Activated naive CD4-positive, alpha-beta T cell treated with anti-CD3 and anti-CD28 coated beads, Interleukin-2, amount 10 ng/mL, durations not matched to agents 7 days and 5 days (primary cell): ENCODE data around the gene CTH.
"Not testable (repeated sequence)": the region's sequence is repeated elsewhere in the genome, so short reads cannot be mapped to it uniquely, and the experiment has no call there.

ENCODE experiments used
- CTCF ChIA-PET: fragments of 350-600 bp; sonication (Branson Sonifier 250); formaldehyde crosslinking; loops from one replicate; lab custom pipeline; 2021; ENCODE audit warnings: antibody characterized with exemption; lab: Charles Lee
- DNase-seq: peaks from one replicate; pipeline ENCODE4 v3.0.0-alpha.2; 2020
- H3K27ac Mint-ChIP-seq: one replicate; pipeline ENCODE4 v1.8.0; 2021; ENCODE audit warnings: mild to moderate bottlenecking, moderate library complexity, mixed read lengths
- H3K27me3 Mint-ChIP-seq: one replicate; pipeline ENCODE4 v1.8.0; 2021; ENCODE audit warnings: mild to moderate bottlenecking, mixed read lengths
- H3K36me3 Mint-ChIP-seq: one replicate; pipeline ENCODE4 v1.8.0; 2021; ENCODE audit warnings: mixed read lengths
- H3K4me1 Mint-ChIP-seq: one replicate; pipeline ENCODE4 v1.8.0; 2021; ENCODE audit warnings: mixed read lengths
- H3K4me3 Mint-ChIP-seq: one replicate; pipeline ENCODE4 v1.8.0; 2021; ENCODE audit warnings: mild to moderate bottlenecking, moderate library complexity, mixed read lengths
- H3K9me3 Mint-ChIP-seq: one replicate; pipeline ENCODE4 v1.8.0; 2021; ENCODE audit warnings: mixed read lengths

The CTH gene

GRCh38 chr1:70387507-70387906 is 23.6 kb upstream of the CTH start:
- Mint-ChIP-seq H3K36me3 (no peaks in the 10 kb centered on the region), H3K9me3 (no peaks in the 10 kb centered on the region), H3K4me3 (no peak overlapping the region), H3K4me1 (no peaks in the 10 kb centered on the region), H3K27ac (no peak overlapping the region), H3K27me3 (peaks cover 5% of the 10 kb centered on the region)
- DNase-seq, result no peak
- CTCF ChIA-PET, result no interaction called here

- CTCF ChIA-PET, result no interaction called here
- Mint-ChIP-seq H3K27ac (no peak overlapping the region), H3K4me3 (no peak overlapping the region), H3K4me1 (no peaks in the 10 kb centered on the region), H3K36me3 (no peaks in the 10 kb centered on the region), H3K27me3 (peaks cover 9% of the 10 kb centered on the region), H3K9me3 (no peaks in the 10 kb centered on the region)
- DNase-seq, result no peak
Observed at GRCh38 chr1:70392626-70393025, 18.4 kb upstream of the CTH start.

GRCh38 chr1:70396607-70397006 is 14.5 kb upstream of the CTH start:
- Mint-ChIP-seq H3K9me3 (no peaks in the 10 kb centered on the region), H3K4me1 (no peaks in the 10 kb centered on the region), H3K27ac (no peak overlapping the region), H3K27me3 (peaks cover 4% of the 10 kb centered on the region), H3K4me3 (no peak overlapping the region), H3K36me3 (no peaks in the 10 kb centered on the region)
- DNase-seq, result no peak
- CTCF ChIA-PET, result no interaction called here

- H3K4me1 Mint-ChIP-seq, result no peaks in the 10 kb centered on the region
- H3K36me3 Mint-ChIP-seq, result no peaks in the 10 kb centered on the region
- no peak for DNase-seq
- H3K4me3 Mint-ChIP-seq, result no peak overlapping the region
- H3K9me3 Mint-ChIP-seq, result no peaks in the 10 kb centered on the region
- peak overlapping the region; percentile 60 for H3K27ac Mint-ChIP-seq
- CTCF ChIA-PET, result no interaction called here
- peaks cover 4% of the 10 kb centered on the region for H3K27me3 Mint-ChIP-seq
Observed at GRCh38 chr1:70397013-70397412, 14.1 kb upstream of the CTH start.

GRCh38 chr1:70400335-70400734 is 10.7 kb upstream of the CTH start:
- CTCF ChIA-PET, result no interaction called here
- H3K27ac Mint-ChIP-seq, result no peak overlapping the region
- no peaks in the 10 kb centered on the region for H3K4me1 Mint-ChIP-seq
- H3K9me3 Mint-ChIP-seq, result no peaks in the 10 kb centered on the region
- peaks cover 16% of the 10 kb centered on the region for H3K27me3 Mint-ChIP-seq
- no peaks in the 10 kb centered on the region for H3K36me3 Mint-ChIP-seq
- no peak for DNase-seq
- H3K4me3 Mint-ChIP-seq, result no peak overlapping the region

- DNase-seq, result no peak
- Mint-ChIP-seq H3K27ac (no peak overlapping the region), H3K9me3 (no peaks in the 10 kb centered on the region), H3K4me1 (no peaks in the 10 kb centered on the region), H3K27me3 (peaks cover 16% of the 10 kb centered on the region), H3K4me3 (no peak overlapping the region), H3K36me3 (no peaks in the 10 kb centered on the region)
- CTCF ChIA-PET, result interaction anchor here (1.4 kb wide), 1 partner anchor 10 kb away, joined by 5 read pairs; no protein-coding TSS in a partner anchor
Observed at GRCh38 chr1:70401974-70402373, 9.1 kb upstream of the CTH start.

GRCh38 chr1:70403759-70404158 is 7.3 kb upstream of the CTH start:
- Mint-ChIP-seq H3K27me3 (peaks cover 16% of the 10 kb centered on the region), H3K4me3 (no peak overlapping the region), H3K36me3 (no peaks in the 10 kb centered on the region), H3K27ac (no peak overlapping the region), H3K9me3 (no peaks in the 10 kb centered on the region), H3K4me1 (no peaks in the 10 kb centered on the region)
- no peak for DNase-seq
- CTCF ChIA-PET, result interaction anchor here (1.4 kb wide), 1 partner anchor 8 kb away, joined by 5 read pairs; no protein-coding TSS in a partner anchor

- no peak overlapping the region for H3K4me3 Mint-ChIP-seq
- H3K27ac Mint-ChIP-seq, result no peak overlapping the region
- DNase-seq, result no peak
- CTCF ChIA-PET, result interaction anchor here (0.6 kb wide), 1 partner anchor 595 kb away, joined by 4 read pairs; no protein-coding TSS in a partner anchor
- peaks cover 18% of the 10 kb centered on the region for H3K27me3 Mint-ChIP-seq
- H3K36me3 Mint-ChIP-seq, result no peaks in the 10 kb centered on the region
- H3K4me1 Mint-ChIP-seq, result peaks cover 7% of the 10 kb centered on the region
- H3K9me3 Mint-ChIP-seq, result no peaks in the 10 kb centered on the region
Observed at GRCh38 chr1:70405780-70406416, 5.2 kb upstream of the CTH start.

GRCh38 chr1:70409136-70409535 is 1.9 kb upstream of the CTH start:
- H3K9me3 Mint-ChIP-seq, result no peaks in the 10 kb centered on the region
- H3K27ac Mint-ChIP-seq, result no peak overlapping the region
- H3K4me3 Mint-ChIP-seq, result no peak overlapping the region
- CTCF ChIA-PET, result interaction anchor here (0.6 kb wide), 1 partner anchor 73 kb away, joined by 3 read pairs; no protein-coding TSS in a partner anchor
- peaks cover 19% of the 10 kb centered on the region for H3K27me3 Mint-ChIP-seq
- no peak for DNase-seq
- H3K4me1 Mint-ChIP-seq, result peaks cover 15% of the 10 kb centered on the region
- no peaks in the 10 kb centered on the region for H3K36me3 Mint-ChIP-seq

- no peaks in the 10 kb centered on the region for H3K36me3 Mint-ChIP-seq
- peaks cover 11% of the 10 kb centered on the region for H3K27me3 Mint-ChIP-seq
- H3K9me3 Mint-ChIP-seq, result no peaks in the 10 kb centered on the region
- H3K4me1 Mint-ChIP-seq, result peaks cover 15% of the 10 kb centered on the region
- CTCF ChIA-PET, result no interaction called here
- no peak for DNase-seq
- peak overlapping the region; percentile 87 for H3K4me3 Mint-ChIP-seq
- peak overlapping the region; percentile 92 for H3K27ac Mint-ChIP-seq
Observed at GRCh38 chr1:70411360-70411844, 334 bp downstream of the CTH start.

- Mint-ChIP-seq H3K9me3 (no peaks in the 10 kb centered on the region), H3K4me1 (peaks cover 8% of the 10 kb centered on the region), H3K36me3 (no peaks in the 10 kb centered on the region), H3K27me3 (peaks cover 6% of the 10 kb centered on the region), H3K27ac (no peak overlapping the region), H3K4me3 (no peak overlapping the region)
- DNase-seq, result no peak
- CTCF ChIA-PET, result no interaction called here
Observed at GRCh38 chr1:70415882-70416281, 4.8 kb downstream of the CTH start.

- CTCF ChIA-PET, H3K27me3 Mint-ChIP-seq, H3K4me1 Mint-ChIP-seq, H3K27ac Mint-ChIP-seq, H3K4me3 Mint-ChIP-seq, H3K36me3 Mint-ChIP-seq, DNase-seq, H3K9me3 Mint-ChIP-seq: not testable (repeated sequence)
Observed at GRCh38 chr1:70418973-70419734, 8.1 kb downstream of the CTH start.

GRCh38 chr1:70420320-70420719 is 9.3 kb downstream of the CTH start:
- DNase-seq, result no peak
- Mint-ChIP-seq H3K9me3 (no peaks in the 10 kb centered on the region), H3K4me1 (no peaks in the 10 kb centered on the region), H3K4me3 (no peak overlapping the region), H3K27ac (no peak overlapping the region), H3K36me3 (no peaks in the 10 kb centered on the region), H3K27me3 (no peaks in the 10 kb centered on the region)
- CTCF ChIA-PET, result no interaction called here

GRCh38 chr1:70426154-70427131 is 15.4 kb downstream of the CTH start:
- H3K4me1 Mint-ChIP-seq, result peaks cover 4% of the 10 kb centered on the region
- no peaks in the 10 kb centered on the region for H3K36me3 Mint-ChIP-seq
- CTCF ChIA-PET, result no interaction called here
- H3K27me3 Mint-ChIP-seq, result no peaks in the 10 kb centered on the region
- H3K27ac Mint-ChIP-seq, result no peak overlapping the region
- DNase-seq, result no peak
- H3K9me3 Mint-ChIP-seq, result no peaks in the 10 kb centered on the region
- no peak overlapping the region for H3K4me3 Mint-ChIP-seq
